GM10266 (cell line): ENCODE data around the gene MED23.

ENCODE experiments used
- DNase-seq: peaks from one replicate; pipeline ENCODE4 v3.0.0; 2012; ENCODE audit errors: extremely low spot score
- CTCF ChIP-seq: IDR thresholded peaks from 2 replicates; pipeline ENCODE4 v1.5.1; 2012; ENCODE audit warnings: mild to moderate bottlenecking, low read depth; ENCODE audit not compliant: control insufficient read depth, insufficient read depth; ENCODE audit errors: missing control alignments

Gene MED23

GRCh38 chr6:131594074-131594473 is 34.0 kb downstream of the MED23 start:
- DNase-seq = no peak
- no peak for TF ChIP-seq CTCF

- no peak for DNase-seq
- no peak for TF ChIP-seq CTCF
These were observed 35.1 kb downstream of the MED23 start for GRCh38 chr6:131592935-131593334.

- DNase-seq = no peak
- TF ChIP-seq CTCF = no peak
These were observed 39.4 kb downstream of the MED23 start for GRCh38 chr6:131588643-131589042.

- no peak for DNase-seq
- TF ChIP-seq CTCF = no peak
These were observed 40.1 kb downstream of the MED23 start for GRCh38 chr6:131587909-131588308.

- TF ChIP-seq CTCF = no peak
These were observed 41.5 kb downstream of the MED23 start for GRCh38 chr6:131586543-131586942.

GRCh38 chr6:131581523-131581922 is 46.5 kb downstream of the MED23 start:
- TF ChIP-seq CTCF = no peak

More at GRCh38 chr6:131586543-131586942, 41.5 kb downstream of the MED23 start:
- DNase-seq = no peak

GRCh38 chr6:131575834-131576478 is 52.1 kb downstream of the MED23 start:
- no peak for DNase-seq
- TF ChIP-seq CTCF = no peak

More at GRCh38 chr6:131581523-131581922, 46.5 kb downstream of the MED23 start:
- DNase-seq = no peak
